ENCODE results near the gene COL18A1. TPM values are rescaled to one million over a fixed set of nuclear protein-coding genes. Genes with fewer than 3 reads are reported as not detected.

Gene COL18A1
- polyA plus RNA-seq, 1 of the 3 experiments (the other 2 are of a cell fraction): 118 TPM

DNA sequence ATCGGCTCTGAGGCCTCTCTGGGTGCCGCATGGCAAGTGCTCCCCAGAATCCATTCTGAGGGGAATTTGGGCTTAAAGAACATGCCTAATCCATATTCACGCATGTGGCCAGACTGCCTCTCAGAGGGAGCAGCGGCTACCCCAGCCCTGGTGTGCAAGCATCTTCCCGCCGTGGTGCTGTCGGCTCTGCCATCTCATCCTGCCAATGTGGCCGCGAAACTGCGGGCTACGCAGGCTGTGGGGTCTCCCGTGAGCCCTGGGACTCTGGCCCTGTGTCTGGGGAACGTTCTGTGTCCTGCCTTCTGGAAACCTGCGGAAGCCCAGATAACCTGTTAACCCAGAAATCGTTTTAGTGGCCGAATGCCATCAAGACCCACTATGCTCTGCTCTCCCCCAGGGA lies 76.6 kb downstream of the COL18A1 start:
- no peak overlapping the region for H3K4me2 ChIP-seq
- H3K27me3 ChIP-seq (ENCODE audit: insufficient read depth): no peaks in the 10 kb centered on the region
- no peak overlapping the region for H3K4me3 ChIP-seq (ENCODE audit: low read depth in 2 of 2, low read length in 1 of 2)
- H2AFZ ChIP-seq (ENCODE audit: low read depth): no peak overlapping the region
- DNase-seq: no peak
- no peaks in the 10 kb centered on the region for H4K20me1 ChIP-seq (ENCODE audit: insufficient read depth)
- no peaks in the 10 kb centered on the region for H3K9me3 ChIP-seq
- CTCF ChIA-PET: no interaction called here
- no peak overlapping the region for H3K27ac ChIP-seq (ENCODE audit: low read depth in 2 of 2, low read length in 1 of 2)
- H3K4me1 ChIP-seq (ENCODE audit: control insufficient read depth in 1 of 2, insufficient read depth in 2 of 2, low read depth in 1 of 2, low read length in 1 of 2): peaks cover 0 to 7% of the 10 kb centered on the region in 2 experiments; a peak in 1 of 4 replicates
- POLR2A ChIA-PET: no interaction called here
- H3F3A ChIP-seq (replicated peaks; ENCODE audit: insufficient read depth): peaks cover 8% of the 10 kb centered on the region
- H3K9me2 ChIP-seq: no peaks in the 10 kb centered on the region
- TF ChIP-seq, protein P1, sequence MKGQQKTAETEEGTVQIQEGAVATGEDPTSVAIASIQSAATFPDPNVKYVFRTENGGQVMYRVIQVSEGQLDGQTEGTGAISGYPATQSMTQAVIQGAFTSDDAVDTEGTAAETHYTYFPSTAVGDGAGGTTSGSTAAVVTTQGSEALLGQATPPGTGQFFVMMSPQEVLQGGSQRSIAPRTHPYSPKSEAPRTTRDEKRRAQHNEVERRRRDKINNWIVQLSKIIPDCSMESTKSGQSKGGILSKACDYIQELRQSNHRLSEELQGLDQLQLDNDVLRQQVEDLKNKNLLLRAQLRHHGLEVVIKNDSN (IDR thresholded peaks at IDR 0.05; ENCODE audit: borderline replicate concordance, low read depth): no peak
- no peak for TF ChIP-seq EZH2phosphoT487 (IDR thresholded peaks at IDR 0.05; ENCODE audit: borderline replicate concordance, low read depth)
- WGBS (ENCODE audit: low lambda C conversion rate): 90% methylated on average over 12 of the region's 16 CpGs
- H3K79me2 ChIP-seq (ENCODE audit: insufficient read depth): no peaks in the 10 kb centered on the region
- H3K9ac ChIP-seq: no peak overlapping the region
- peaks cover 17 to 47% of the 10 kb centered on the region in 2 experiments for H3K36me3 ChIP-seq (replicated peaks in 1 of 2; ENCODE audit: control insufficient read depth in 1 of 2, insufficient read depth in 2 of 2, low read length in 1 of 2)

DNA sequence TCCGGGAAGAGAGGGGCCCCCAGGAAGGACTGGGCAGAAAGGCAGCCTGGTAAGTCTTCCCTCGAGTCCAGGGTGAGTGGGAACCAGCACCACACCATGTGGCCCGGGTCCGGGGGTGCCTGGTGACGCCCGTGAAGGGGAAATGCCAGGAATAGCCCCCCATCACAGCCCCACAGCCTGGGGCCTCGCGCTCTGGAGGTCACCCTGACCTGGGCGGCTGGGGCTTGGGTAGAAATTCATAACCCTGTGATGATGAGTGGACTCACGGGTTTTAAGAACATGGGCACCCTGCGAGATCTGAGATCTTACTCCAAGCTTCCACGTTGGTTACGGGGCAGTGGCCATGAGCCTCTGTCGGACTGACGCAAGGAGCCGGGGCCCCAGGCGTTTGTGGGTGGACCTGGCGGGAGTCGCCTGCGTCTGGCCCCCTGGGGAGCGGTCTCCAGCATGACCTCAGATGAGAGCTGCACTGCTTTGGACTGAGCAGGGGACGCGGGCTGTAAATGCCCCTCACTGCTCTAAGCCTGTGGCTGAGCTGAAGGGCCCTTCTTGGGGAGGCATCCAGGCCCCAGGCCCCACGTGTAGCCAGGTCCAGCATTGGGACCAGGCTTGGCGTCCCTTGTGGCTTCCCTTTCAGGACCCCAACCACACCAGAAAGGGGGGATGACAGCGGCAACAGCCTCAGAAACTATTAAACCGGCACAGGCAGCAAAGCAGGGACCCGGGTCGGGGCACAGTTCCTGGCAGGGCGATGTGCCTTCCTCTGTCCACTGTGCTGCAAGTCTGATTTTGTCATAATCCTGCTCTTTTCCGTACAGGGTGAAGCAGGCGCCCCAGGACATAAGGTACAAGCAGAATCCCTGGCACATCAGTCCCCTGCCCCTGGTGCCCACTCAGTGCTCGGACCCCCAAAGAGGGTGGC lies 77.3 kb downstream of the COL18A1 start:
- H3K27ac ChIP-seq (ENCODE audit: low read depth in 2 of 2, low read length in 1 of 2): no peak overlapping the region
- WGBS (ENCODE audit: low lambda C conversion rate): 97% methylated on average over 16 of the region's 33 CpGs
- H3K4me3 ChIP-seq (ENCODE audit: low read depth in 2 of 2, low read length in 1 of 2): no peak overlapping the region
- no peak for TF ChIP-seq MXI1 (IDR thresholded peaks at IDR 0.05; ENCODE audit: low read depth, low read length)
- H2AFZ ChIP-seq (ENCODE audit: low read depth): no peak overlapping the region
- H3K79me2 ChIP-seq (ENCODE audit: insufficient read depth): no peaks in the 10 kb centered on the region
- no peak overlapping the region for H3K9ac ChIP-seq
- CTCF ChIA-PET: interaction anchor here (1.0 to 1.5 kb wide), 3 partner anchors 75 to 339 kb away, joined by 3 to 5 read pairs (median 5); no protein-coding TSS in a partner anchor
- no peaks in the 10 kb centered on the region for H3K9me2 ChIP-seq
- no peak overlapping the region for H3K4me2 ChIP-seq
- POLR2A ChIA-PET: no interaction called here
- H3K9me3 ChIP-seq: no peaks in the 10 kb centered on the region
- H4K20me1 ChIP-seq (ENCODE audit: insufficient read depth): no peaks in the 10 kb centered on the region
- H3K36me3 ChIP-seq (replicated peaks in 1 of 2; ENCODE audit: control insufficient read depth in 1 of 2, insufficient read depth in 2 of 2, low read length in 1 of 2): peaks cover 17 to 51% of the 10 kb centered on the region in 2 experiments
- no peak for DNase-seq
- no peaks in the 10 kb centered on the region for H3K27me3 ChIP-seq (ENCODE audit: insufficient read depth)
- peaks cover 8% of the 10 kb centered on the region for H3F3A ChIP-seq (replicated peaks; ENCODE audit: insufficient read depth)
- peaks cover 0 to 7% of the 10 kb centered on the region in 2 experiments; a peak in 1 of 4 replicates for H3K4me1 ChIP-seq (ENCODE audit: control insufficient read depth in 1 of 2, insufficient read depth in 2 of 2, low read depth in 1 of 2, low read length in 1 of 2)

DNA sequence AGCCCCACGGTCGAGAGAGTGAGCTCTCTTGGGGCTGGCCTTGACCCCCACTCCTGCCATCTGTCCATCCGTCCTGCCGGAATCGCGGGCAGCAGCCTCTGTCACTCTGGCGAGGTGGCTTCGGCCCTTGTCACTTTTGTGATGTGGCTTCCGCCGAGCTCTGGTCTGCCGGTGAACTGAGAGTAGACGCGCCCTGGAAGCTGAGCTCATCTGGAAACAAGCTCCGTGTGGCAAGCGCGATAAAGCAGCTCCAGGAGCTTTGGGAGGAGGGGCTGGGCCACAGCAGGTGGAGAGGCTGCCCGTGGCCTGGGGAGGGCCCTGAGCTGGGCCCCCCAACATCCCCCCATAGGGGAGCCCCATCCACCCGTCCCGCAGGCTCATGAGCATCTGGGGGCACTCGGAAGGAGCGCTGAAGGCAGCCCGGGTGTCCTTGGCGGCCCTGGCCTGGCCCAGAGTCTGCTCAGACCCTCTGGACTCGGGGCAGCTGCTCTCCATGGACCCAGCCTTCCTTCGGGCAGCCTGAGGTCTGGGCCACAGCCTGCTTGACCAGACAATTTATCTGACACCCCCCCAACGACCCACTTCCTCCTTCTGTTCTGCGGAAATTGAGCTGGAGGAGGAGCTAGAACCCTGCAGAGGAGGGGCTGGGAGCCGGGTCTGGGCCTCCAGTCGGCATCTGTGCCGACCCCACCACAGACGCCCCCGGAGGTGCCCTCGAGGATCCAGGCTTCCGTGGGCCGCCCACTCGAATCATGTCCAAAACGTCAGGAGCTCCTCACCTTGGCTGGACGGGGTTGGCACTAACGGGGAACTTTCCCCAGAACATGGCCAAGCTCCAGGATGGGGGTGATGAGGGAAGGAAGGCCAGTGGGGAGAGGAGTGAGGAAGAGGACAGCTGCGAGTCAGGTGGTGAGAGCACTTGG lies 78.2 kb downstream of the COL18A1 start:
- DNase-seq: no peak
- no peak for TF ChIP-seq EP300 (IDR thresholded peaks at IDR 0.05; ENCODE audit: borderline replicate concordance in 1 of 2, low read depth in 1 of 2, low read length in 1 of 2)
- no peak for TF ChIP-seq ZBTB33 (IDR thresholded peaks at IDR 0.05; ENCODE audit: borderline replicate concordance, low read depth)
- TF ChIP-seq RAD21 (IDR thresholded peaks at IDR 0.05; ENCODE audit: low read length): no peak
- no peak for TF ChIP-seq NRF1 (IDR thresholded peaks at IDR 0.05; ENCODE audit: low read depth, low read length)
- no peak for TF ChIP-seq SIN3A (IDR thresholded peaks at IDR 0.05; ENCODE audit: borderline replicate concordance, low read depth, low read length)
- TF ChIP-seq MXI1 (IDR thresholded peaks at IDR 0.05; ENCODE audit: low read depth, low read length): no peak
- TF ChIP-seq RCOR1 (IDR thresholded peaks at IDR 0.05; ENCODE audit: low read length): no peak
- TF ChIP-seq RFX5 (IDR thresholded peaks at IDR 0.05; ENCODE audit: low read length): no peak
- TF ChIP-seq YY1 (IDR thresholded peaks at IDR 0.05; ENCODE audit: low read depth): no peak
- no peak for TF ChIP-seq IRF3 (IDR thresholded peaks at IDR 0.05; ENCODE audit: low read depth, low read length)
- 92% methylated on average over 27 of the region's 40 CpGs for WGBS (ENCODE audit: low lambda C conversion rate)
- H3K9ac ChIP-seq: no peak overlapping the region
- H3K36me3 ChIP-seq (replicated peaks in 1 of 2; ENCODE audit: control insufficient read depth in 1 of 2, insufficient read depth in 2 of 2, low read length in 1 of 2): peaks cover 12 to 58% of the 10 kb centered on the region in 2 experiments
- ChIA-PET CTCF (interaction anchor here (0.9 to 1.5 kb wide), 4 partner anchors 10 to 338 kb away, joined by 3 to 5 read pairs (median 4); no protein-coding TSS in a partner anchor), POLR2A (no interaction called here)
- H3K27me3 ChIP-seq (ENCODE audit: insufficient read depth): no peaks in the 10 kb centered on the region
- peaks cover 0 to 4% of the 10 kb centered on the region in 2 experiments; a peak in 1 of 4 replicates for H3K4me1 ChIP-seq (ENCODE audit: control insufficient read depth in 1 of 2, insufficient read depth in 2 of 2, low read depth in 1 of 2, low read length in 1 of 2)
- no peak overlapping the region for H3K4me2 ChIP-seq
- H3K79me2 ChIP-seq (ENCODE audit: insufficient read depth): no peaks in the 10 kb centered on the region
- H3K27ac ChIP-seq (ENCODE audit: low read depth in 2 of 2, low read length in 1 of 2): no peak overlapping the region
- H3K9me2 ChIP-seq: no peaks in the 10 kb centered on the region
- H4K20me1 ChIP-seq (ENCODE audit: insufficient read depth): no peaks in the 10 kb centered on the region
- H3K4me3 ChIP-seq (ENCODE audit: low read depth in 2 of 2, low read length in 1 of 2): no peak overlapping the region
- peaks cover 3% of the 10 kb centered on the region for H3F3A ChIP-seq (replicated peaks; ENCODE audit: insufficient read depth)
- no peak overlapping the region for H2AFZ ChIP-seq (ENCODE audit: low read depth)
- no peaks in the 10 kb centered on the region for H3K9me3 ChIP-seq
